HG03045 (cell line): ENCODE data around the gene TBR1.

Experiments used
- ATAC-seq: cut with Tn5 transposase; IDR thresholded peaks from one replicate; pipeline ENCODE4 v1.9.1; 2021; ENCODE audit warnings: mild to moderate bottlenecking, moderate library complexity; ENCODE audit not compliant: unreplicated experiment

TBR1 gene

DNA sequence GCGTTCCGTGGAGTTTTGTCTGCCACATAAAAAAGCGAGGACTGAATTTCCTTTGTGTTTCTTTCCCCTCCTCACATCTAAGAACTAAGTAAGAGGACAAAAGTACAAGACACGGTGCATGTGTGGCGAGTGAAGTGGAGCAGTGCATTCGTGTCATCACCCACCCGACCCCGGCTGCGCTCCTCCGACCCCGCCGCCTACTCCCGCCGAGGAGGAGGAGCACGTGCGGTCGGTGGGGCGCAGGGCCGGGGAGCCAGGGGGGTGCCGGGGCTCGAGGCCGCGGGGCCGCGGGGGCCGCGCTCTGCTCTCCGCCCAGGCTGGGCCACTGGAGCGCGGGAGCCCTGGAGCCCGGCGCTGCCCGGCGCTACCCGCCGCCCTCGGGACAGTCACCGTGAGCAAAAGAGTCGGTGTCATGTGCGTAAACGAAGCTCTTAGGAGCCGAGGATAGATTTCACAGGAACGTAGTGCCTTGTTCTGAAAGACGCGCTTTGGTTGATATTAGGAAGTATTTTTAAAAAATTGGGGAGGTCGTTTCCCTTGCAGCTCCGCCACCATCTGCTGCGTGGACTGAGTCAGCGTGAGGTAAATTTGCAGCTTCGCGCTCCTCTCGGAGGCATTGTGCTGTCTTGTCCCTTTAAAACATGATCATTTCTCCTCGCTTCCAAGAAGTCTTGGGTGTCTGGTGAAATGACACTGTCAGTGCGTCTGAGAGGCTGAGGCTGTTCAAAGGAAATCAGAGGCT lies 11.0 kb downstream of the TBR1 start:
- ATAC-seq = no peak

DNA sequence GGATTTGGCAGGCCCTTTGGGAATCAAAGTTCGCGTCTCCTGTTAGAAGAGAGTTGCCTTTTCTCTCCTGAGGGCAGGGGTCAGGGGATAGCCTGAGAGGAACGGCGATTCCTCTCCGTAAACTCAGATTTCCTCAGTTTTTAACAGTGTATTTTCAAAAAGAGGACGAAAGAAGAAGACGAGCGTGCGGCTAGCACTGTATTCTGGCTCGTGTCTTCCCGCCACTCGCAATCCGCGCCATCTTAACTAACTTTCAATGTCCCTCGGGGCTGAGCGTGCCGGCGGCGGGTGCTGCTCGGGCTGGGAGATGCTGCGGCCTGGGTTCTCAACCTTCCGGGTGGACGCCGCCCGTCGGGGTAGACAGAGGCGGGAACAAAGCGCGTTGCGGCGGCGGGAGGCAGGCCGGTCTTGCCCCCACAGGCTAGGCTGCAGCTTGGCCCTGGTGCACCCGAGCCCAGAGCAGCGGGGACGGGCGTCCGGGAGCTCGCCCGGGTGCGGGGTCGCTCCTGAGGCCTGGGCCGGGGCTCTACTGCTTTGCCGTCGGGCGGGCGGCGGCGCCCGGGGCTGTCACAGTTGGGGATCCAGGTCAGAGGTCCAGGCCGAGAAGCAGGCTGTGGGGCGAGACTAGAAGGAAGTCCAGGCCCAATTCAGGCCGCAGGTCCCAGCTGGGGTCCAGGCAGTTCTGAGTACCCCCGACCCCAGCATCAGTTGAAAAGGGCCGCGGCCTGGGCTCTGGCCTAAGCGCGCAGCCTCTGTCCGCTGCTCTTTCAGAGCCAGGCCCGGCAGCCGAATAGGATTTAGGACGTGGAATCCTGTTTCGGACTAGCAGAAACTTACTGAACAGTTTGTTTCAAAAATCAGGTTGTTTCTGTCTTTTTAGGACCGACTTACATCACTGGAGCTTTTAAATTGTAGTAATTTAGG lies 11.8 kb downstream of the TBR1 start:
- ATAC-seq = no peak

DNA sequence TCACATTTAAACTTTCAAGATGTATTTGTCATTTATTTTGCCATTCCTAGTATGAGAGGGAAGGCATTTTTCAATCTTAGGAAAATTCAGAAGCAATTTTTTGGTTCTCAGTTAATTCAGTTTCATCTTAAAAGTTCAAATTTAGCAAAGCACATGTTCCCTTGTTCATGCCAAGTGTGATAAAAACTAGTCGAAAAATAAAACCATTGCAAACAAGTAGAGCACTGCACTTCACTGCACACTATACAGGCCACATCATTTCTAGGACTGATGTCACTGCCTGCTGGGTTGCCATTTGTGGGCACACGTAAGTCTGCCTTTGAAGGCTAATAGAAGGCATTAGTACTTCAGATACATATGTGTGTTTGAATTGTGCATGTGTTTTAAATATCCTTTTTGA lies 14.3 kb downstream of the TBR1 start:
- no peak for ATAC-seq

DNA sequence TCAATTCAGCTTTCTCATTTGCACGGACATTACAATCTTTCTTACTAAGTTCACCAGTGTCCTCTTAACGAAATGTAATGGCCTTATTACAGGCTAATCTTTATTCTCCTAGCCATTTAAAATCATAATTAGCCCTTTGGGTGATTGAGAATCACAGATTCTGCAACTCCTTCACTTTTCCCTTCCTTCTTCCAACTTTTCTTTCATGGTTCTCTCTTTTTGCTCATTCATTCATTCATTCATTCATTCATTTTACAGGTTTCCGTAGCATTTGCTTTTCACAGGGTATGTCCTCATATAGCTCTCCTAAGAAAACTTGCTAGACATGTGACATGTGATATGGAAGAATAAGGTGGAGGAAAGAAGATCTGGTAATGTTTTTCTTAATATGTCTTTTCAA lies 16.0 kb downstream of the TBR1 start:
- ATAC-seq = no peak

DNA sequence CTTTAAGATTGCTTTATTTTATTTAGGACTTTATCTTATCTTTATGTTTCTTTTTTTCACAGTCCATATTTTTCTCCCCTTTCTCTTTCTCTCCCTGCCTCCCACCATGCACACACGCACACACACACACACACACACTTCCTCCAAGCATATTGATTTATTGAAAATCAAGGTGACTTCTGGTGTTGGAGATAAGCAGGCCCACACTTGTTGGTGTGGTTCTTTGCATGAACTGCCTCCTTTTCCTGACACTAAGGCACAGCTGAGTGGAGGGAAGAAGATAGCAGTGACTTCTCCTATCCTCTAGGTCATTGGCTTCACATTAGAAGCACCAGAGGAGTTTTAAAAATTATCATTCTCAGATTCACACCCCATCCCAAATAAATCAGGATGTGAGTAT lies 18.0 kb downstream of the TBR1 start:
- ATAC-seq = no peak

DNA sequence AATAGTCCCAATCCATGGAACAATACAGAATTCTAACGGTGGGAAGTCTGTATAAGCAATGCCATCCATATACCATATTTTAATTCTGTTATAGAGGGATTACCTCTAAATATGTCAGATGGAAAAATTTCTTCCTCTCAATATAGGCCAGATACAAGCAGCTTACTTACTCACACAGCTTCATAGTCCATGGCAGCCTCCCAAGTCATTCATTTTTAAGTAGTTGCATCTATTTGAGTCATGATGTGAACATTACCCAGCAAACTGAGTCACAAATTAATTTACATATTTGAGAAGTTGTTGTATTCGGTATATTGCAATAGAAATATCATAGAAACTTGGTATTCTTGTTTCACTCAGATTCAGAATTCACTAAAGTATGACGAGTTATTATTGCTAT lies 20.3 kb downstream of the TBR1 start:
- ATAC-seq = no peak

DNA sequence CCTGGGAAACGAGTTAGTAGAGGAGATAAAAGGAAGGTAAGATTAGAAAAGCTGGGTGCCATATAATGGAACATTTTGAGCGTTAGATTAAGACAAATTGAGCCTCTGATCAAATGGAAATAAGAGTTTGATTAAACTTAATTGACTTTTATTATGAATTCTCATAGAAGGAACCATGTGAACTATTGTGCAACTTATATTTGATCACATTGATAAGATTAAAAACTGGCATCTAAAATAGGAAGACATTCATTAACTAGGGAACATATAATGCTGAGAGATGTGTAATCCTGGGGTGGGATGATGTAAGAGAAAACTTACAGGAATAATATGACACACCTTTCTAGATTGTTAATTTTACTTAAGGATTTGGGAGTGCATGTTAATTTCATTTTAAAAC lies 22.5 kb downstream of the TBR1 start:
- no peak for ATAC-seq

DNA sequence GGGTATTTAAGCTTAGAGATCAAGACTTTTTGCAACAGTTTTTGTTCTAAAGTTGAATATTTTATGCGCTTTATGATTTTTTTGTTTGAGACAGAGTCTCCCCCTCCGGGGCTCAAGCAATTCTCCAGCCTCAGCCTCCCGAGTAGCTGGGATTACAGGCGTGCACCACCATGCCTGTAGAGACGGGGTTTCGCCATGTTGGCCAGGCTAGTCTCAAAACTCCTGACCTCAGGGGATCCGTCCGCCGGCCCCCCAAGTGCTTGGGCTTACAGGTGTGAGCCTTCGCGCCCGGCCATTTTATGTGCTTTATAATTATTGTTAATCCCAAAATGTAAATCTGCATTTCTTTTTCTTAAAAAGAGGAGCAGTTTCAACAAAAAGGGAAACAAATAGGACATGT lies 29.0 kb downstream of the TBR1 start:
- no peak for ATAC-seq

DNA sequence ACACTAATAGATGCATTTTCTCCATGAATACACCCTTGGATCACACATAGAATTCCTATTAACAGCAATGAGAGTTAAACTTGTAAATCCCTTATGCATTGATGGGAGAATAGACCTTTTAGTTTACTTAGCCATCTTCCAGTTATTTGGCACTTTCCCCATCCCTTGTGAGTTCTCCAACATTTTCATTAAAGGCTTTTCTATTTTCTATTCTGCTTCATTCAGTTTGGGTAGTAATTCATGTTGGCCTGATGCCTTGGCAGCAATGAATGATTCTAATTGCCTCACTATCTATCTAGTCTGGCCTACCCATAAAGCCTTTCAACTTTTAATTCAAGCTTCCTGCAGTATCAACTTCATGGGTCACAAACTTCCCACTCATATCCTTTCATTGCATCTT lies 32.3 kb downstream of the TBR1 start:
- ATAC-seq = no peak

DNA sequence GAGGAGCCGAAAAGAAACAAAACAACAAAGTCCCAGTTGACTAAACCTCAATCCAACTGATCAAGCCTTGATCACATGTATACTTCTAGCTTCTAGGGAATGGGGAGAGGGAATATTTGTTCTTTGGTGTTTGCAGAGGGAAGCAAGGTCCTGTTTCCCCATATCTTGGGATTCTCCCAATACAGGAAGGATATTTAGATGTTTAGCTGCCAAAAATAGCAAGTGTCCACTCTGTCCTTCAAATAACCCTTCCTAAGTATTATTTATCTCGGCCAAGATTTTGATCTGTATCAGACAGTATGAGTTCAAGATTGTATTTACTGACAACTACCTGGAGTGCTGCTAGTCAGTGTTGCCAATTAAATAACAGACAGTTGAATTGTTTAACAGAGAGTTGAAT lies 55.5 kb downstream of the TBR1 start:
- no peak for ATAC-seq

DNA sequence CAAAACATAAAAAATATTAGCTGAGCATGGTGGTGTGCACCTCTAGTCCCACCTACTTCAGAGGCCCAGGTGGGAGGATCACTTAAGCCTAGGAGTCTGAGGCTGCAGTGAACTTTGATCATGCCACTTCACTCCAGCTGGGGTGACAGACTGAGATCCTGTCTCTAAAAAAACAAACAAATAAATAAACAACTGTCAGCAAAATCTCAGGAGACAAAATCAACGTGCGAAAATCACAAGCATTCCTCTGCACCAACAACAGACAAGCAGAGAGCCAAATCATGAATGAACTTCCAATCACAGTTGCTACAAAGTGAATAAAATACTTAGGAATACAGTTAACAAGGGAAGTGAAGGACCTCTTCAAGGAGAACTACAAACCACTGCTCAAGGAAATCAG lies 58.8 kb downstream of the TBR1 start:
- no peak for ATAC-seq
